ENCODE data around the gene ST3GAL4.

The ST3GAL4 gene

GRCh38 chr11:126450806-126451205 is 95.3 kb downstream of the ST3GAL4 start:
- TF ChIP-seq REST (IDR thresholded peaks at IDR 0.05; ENCODE audit: low read depth): no peak
- TF ChIP-seq FOXM1 (IDR thresholded peaks at IDR 0.05; ENCODE audit: borderline replicate concordance, low read depth): no peak
- no peak for TF ChIP-seq NFIC (IDR thresholded peaks at IDR 0.05)
- TF ChIP-seq USF1 (IDR thresholded peaks at IDR 0.05): no peak

- no peak for TF ChIP-seq MAX (IDR thresholded peaks at IDR 0.05)
- TF ChIP-seq FOXM1 (IDR thresholded peaks at IDR 0.05; ENCODE audit: borderline replicate concordance, low read depth): no peak
- TF ChIP-seq TCF12 (IDR thresholded peaks at IDR 0.05; ENCODE audit: low read depth): no peak
- no peak for TF ChIP-seq CREB1 (IDR thresholded peaks at IDR 0.05; ENCODE audit: low read depth)
- TF ChIP-seq USF1 (IDR thresholded peaks at IDR 0.05): no peak
- no peak for TF ChIP-seq ZBTB7A (IDR thresholded peaks at IDR 0.05; ENCODE audit: low read depth)
- TF ChIP-seq NFIC (IDR thresholded peaks at IDR 0.05): no peak
Observed at GRCh38 chr11:126451211-126451802, 95.8 kb downstream of the ST3GAL4 start.

GRCh38 chr11:126452241-126453101 is 97.0 kb downstream of the ST3GAL4 start:
- no peak for TF ChIP-seq NFIC (IDR thresholded peaks at IDR 0.05)
- TF ChIP-seq RAD21 (IDR thresholded peaks at IDR 0.05; ENCODE audit: low read depth): no peak
- TF ChIP-seq TCF12 (IDR thresholded peaks at IDR 0.05; ENCODE audit: low read depth): no peak
- TF ChIP-seq ZBTB7A (IDR thresholded peaks at IDR 0.05; ENCODE audit: low read depth): no peak
- no peak for TF ChIP-seq TEAD4 (IDR thresholded peaks at IDR 0.05)
- no peak for TF ChIP-seq REST (IDR thresholded peaks at IDR 0.05; ENCODE audit: low read depth)
- no peak for TF ChIP-seq FOXM1 (IDR thresholded peaks at IDR 0.05; ENCODE audit: borderline replicate concordance, low read depth)
- TF ChIP-seq CREB1 (IDR thresholded peaks at IDR 0.05; ENCODE audit: low read depth): no peak

- TF ChIP-seq NFIC (IDR thresholded peaks at IDR 0.05): no peak
- TF ChIP-seq EP300 (IDR thresholded peaks at IDR 0.05; ENCODE audit: borderline replicate concordance): no peak
- TF ChIP-seq RAD21 (IDR thresholded peaks at IDR 0.05; ENCODE audit: low read depth): no peak
- no peak for TF ChIP-seq MAX (IDR thresholded peaks at IDR 0.05)
- TF ChIP-seq ZBTB7A (IDR thresholded peaks at IDR 0.05; ENCODE audit: low read depth): no peak
- no peak for TF ChIP-seq REST (IDR thresholded peaks at IDR 0.05; ENCODE audit: low read depth)
- no peak for TF ChIP-seq TAF1 (IDR thresholded peaks at IDR 0.05; ENCODE audit: low read depth)
- TF ChIP-seq EGR1 (IDR thresholded peaks at IDR 0.05): no peak
- no peak for TF ChIP-seq CEBPB (IDR thresholded peaks at IDR 0.05)
- TF ChIP-seq FOXM1 (IDR thresholded peaks at IDR 0.05; ENCODE audit: borderline replicate concordance, low read depth): no peak
- TF ChIP-seq TEAD4 (IDR thresholded peaks at IDR 0.05): no peak
Observed at GRCh38 chr11:126456089-126456488, 100.6 kb downstream of the ST3GAL4 start.

All from Ishikawa (cell line).